ENCODE results near the gene CDKL2. TPM values are rescaled to one million over a fixed set of nuclear protein-coding genes. Genes with fewer than 3 reads are reported as not detected.
"Not testable (repeated sequence)": the region's sequence is repeated elsewhere in the genome, so short reads cannot be mapped to it uniquely, and the experiment has no call there.

The CDKL2 gene
- total RNA-seq: 0.13 and 0.39 TPM in 2 replicates

DNA sequence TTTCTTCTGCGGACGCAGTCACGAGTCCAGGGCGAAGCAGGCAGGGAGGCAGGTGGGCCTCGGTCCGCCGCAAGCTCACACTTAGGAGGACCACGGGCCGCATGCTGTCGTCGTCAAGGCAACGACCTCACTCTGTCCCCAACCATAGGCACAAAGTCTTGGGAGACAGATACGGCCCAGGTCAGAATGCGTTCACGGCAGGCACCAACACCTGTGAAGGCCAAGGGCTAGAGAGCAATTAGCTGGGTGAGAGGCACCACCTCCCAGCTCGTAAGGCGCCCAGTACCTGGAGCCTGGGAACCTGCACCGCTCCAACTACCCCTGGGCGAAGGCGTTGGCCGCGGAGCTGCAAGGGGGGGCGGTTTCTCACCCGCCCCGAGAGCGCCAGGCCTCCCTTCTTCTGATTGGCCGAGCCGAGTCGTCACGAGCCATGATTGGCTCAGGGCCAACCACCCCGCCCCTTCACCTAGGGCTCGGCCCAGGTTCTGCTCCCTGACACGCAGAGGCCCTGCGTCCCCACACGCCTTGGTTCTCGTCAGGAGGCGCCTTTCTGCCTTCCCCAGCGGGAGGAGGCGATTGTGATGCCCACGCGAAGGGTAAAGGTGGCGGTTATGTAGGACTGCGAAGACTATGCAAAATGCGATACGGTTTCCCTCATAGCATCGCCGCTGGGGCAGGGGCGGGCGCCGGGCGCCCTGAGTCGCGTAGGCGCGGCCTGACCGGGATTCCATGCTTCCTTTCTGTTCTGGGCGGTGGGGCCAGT is at the start of gene CDKL2:
Gene CDKL2 (minus strand): TSS at position 355 of the 763 bp plus-strand sequence. CDS start 4,540 bp downstream, outside the sequence.
- no peak for DNase-seq (ENCODE audit: low read depth, low spot score)

DNA sequence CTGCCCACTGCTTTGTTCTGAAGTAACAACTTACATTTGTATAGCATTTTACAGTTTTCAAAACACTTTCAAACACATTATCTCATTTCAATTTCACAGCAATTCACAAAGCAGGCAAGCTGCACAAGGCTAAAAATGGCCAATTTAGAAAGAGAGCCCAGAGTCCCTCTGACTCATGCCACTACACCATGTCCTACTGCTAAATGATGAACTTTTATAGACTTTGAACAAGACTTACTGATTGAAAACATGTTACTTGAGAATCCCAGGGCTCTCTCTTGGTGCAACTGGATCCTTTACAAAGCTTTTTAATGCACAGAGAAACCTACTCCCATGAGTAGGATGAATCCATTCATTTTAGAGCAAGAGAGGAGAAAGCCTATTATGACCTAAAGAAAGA is 48.6 kb upstream of the CDKL2 start:
- DNase-seq (ENCODE audit: low read depth, low spot score): no peak

DNA sequence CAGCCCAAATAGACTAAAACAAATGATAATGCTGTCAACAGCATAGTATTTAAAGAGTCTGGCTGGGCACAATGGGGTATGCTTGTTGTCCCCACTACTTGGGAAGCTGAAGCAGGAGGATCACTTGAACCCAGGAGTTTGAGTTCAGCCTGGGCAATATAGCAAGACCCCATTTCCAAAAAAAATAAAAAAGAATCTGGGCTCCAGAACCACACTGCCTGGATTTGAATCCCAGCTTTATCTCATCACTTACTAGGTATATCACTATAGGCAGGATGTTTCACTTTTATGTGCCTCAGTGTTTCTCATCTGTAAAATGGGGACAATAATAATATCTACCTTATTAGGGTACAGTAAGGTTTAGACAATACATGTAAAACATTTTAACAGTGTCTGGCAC is 48.1 kb upstream of the CDKL2 start:
- DNase-seq (ENCODE audit: low read depth, low spot score): no peak

DNA sequence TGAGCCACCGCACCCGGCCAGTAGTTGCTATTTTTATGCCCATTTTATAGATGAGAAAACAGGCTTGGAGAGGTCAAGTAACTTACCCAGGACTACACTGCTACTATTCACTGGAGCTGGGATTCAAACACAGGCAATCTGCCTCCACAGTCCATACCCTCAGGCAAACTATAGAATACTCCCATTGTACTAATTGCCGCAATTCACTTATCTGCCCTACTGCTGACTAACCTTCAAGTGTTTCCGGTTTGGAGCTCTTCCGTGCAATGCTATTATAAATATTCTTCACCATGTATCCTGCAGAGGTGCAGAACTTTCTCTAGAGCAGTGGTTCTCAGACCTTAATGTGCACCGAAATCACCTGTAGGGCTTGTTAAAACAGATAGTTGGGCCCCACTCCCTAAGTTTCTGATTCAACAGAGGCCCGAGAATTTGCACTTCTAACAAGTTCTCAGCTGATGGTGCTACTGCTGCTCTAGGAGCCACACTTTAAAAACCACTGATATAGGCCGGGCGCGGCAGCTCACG is 44.7 kb upstream of the CDKL2 start:
- no peak for DNase-seq (ENCODE audit: low read depth, low spot score)

DNA sequence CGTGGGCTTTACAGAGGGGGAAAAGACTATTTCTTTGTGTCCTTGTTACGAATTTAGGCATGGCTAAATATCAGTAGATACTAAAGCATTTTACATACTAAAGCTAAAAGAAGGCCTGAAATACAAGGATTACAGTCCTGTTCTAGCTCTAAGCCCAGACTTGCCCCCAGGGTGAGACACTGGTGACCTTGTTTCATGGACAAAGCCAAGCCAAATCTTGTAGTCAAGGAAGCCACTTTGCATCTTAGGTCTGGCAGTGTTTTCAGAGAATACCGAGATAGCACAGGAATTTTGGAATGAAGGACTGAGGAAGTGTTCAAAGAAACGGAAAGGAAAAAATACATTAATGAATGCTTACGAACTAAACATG is 43.6 kb upstream of the CDKL2 start:
- DNase-seq (ENCODE audit: low read depth, low spot score): no peak

DNA sequence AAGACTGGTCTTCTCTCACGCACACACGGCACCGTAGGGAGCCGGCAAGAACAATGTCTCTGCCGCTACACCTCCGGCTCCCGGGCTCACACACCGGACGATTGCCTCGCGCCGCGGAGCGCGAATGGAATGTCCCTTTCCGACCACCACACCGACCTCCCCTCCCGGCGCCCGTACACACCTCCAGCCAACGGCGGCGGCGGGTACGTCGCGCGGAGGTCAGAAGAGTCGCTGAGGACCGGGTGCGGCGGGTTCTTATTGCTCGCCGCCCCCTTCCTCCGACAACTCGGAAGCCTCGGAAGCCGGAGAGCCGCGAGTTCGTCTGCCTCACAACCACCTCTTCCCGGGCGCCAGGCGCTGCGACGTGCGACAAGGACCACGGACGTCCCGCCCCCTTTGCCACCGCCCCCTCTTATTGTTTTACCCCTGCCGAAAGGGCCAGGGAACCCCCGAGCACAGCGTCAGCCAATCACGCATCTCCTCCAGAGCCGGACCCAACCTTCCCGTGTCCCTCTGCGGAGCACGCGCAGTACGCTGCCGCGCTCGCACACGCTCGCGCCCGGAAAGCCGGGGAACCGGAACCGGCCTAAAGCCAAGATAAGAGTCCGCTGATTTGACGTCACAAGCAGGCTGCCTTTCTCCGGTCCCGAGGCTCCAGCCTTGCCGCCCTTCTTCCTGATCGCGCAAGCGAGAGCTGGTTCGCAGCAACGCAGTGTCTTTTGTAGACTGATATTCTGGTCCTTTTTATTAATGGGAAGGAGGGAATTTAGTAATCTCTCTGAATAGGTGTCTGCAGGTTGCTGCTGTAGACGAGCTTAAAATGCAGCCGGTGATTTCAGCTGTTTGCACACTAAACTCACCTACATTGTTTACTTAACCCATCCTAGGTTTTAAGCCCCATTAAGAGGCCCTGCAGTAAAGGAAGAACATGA is 43.0 kb upstream of the CDKL2 start, which contains the start of gene G3BP2:
Gene G3BP2 (minus strand): TSS at position 385 of the 932 bp plus-strand sequence. CDS start 11,386 bp downstream, outside the sequence.
- peak; percentile 95 for DNase-seq (ENCODE audit: low read depth, low spot score)

DNA sequence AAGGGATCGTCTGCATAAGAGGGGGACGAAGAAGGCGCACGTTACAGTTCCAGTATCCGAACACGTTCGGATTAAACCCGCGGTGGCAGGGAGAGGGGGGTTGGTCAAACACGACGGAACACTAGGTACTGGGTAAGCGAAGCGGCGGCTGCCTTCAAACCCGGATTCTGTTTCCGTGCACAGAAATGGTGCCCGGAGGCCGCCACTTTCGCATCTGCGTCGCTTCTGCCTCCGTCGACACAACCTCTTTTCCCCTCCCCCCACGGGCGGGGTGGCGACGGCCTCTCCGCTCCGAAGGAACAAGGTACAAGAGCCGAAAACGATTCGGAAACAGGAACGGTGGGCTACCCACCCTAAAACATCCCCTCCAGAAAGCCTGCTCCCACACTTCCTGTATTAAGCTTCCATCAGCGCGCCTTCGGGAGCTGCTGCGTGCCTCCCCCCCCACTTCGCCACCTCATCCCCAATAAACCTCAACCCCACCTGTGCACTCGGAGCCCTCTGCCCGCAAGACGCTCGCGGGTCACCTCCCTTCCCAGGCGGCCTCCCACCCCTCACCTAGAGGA is 42.2 kb upstream of the CDKL2 start:
- DNase-seq (ENCODE audit: low read depth, low spot score): no peak

DNA sequence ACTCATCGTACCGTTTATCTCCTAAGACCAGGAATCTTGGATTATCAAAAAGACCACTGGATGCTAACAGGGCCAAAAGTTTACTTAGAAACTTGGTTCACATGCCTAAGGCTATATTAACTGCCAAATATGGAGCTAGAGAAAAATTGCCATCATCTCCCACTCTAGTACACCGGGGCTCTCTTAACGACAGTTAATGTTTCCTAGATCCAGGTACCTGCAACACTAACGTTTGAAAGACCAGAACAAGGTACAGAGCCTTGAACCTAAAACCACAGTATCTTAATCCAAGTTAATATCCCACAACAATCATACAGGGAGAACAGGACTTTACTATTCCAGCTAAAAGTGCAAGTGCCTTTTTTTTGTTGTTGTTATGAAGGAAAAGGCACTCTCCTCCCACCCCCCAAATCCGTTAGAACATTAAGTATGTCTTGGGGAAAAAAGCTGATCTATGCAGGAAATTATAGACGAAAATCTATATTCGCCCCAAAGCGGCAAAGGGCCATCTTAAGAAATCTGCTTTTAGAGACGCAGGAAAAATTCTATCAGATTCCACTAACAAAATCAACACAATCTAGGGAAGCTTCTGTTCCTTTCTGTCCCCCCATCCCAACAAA is 41.6 kb upstream of the CDKL2 start:
- no peak for DNase-seq (ENCODE audit: low read depth, low spot score)

DNA sequence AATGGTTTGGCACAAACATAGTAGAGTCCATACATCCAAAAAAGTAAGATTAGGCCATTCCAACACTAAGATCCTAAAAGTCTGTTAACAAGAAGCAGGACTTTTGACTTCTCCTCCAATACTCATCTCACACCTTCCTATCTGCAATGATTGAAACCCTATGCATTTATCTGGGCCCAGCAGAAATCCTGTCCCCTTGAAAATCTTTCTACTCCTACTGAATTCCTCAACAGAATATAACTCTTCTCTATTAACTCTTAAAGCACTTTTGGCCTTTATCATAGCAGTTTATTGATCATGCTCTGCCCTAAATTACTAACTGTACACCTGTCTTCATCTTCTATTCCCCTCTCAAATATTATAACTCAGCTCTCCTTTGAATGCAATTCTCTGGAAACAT is 38.3 kb upstream of the CDKL2 start:
- DNase-seq (ENCODE audit: low read depth, low spot score): no peak

DNA sequence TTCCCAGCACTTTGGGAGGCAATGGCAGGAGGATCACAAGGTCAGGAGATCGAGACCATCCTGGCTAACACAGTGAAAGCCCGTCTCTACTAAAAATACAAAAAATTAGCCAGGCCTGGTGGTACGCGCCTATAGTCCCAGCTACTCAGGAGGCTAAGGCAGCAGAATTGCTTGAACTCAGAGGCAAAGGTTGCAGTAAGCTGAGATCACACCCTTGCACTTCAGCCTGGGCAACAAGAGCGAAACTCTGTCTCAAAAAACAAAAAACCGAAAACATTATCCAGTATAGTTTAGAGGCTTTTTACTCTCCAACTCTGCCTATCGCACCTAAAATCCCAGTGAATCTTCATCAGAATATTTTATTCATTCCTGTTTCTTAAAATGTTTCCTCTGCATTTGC is 37.3 kb upstream of the CDKL2 start:
- not testable (repeated sequence) for DNase-seq (ENCODE audit: low read depth, low spot score)

DNA sequence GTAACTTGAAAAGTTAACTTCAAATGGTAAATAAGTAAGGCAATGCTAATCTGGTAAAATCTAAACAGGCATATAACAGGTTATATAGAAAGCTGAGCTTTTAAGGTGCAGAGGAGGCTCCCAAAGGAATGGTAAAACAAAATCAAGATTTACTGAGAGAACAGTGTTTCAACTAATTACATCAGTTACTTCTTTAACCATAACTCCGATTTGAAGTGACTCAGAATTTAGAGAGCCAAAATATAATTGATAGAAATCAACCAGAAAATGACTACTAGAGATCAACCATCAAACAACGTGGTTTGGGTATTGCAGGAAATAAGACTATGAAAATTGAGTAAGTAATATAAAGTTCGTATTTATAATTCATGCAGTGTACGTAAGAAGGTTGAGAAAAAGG is 36.0 kb upstream of the CDKL2 start:
- DNase-seq (ENCODE audit: low read depth, low spot score): no peak

DNA sequence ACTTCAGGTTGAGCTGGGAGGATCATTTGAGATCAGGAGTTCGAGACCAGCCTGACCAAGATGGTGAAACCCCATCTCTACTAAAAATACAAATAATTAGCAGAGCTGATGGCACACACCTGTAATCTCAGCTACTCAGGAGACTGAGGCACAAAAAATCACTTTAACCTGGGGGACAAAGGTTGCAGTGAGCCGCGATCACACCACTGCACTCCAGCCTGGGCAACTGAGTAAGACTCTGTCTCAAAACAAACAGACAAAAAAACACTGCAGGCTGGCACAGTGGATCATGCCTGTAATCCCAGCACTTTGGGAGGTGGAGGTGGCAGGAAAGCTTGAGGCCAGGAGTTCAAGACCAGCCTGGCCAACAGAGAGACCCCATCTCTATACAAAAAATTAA is 34.3 kb upstream of the CDKL2 start:
- not testable (repeated sequence) for DNase-seq (ENCODE audit: low read depth, low spot score)

DNA sequence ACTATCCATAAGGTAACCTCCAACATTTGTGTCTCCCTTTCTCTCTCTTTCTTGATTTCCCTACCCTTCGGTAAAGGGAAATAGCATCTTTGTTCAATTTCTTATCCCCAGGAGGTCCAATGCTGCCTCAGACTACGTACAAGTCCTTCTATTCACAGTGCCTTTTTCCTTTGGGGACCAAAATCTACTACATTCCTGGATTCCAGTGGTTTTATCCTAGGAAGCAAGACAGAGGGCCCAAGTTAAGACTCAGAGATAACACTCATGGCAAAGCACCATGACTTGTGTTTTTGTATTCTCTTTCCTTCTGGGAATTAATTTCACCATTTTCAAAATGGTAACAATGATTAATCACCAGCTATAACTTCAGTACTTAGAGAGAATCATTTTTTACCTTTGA is 32.3 kb upstream of the CDKL2 start:
- no peak for DNase-seq (ENCODE audit: low read depth, low spot score)

DNA sequence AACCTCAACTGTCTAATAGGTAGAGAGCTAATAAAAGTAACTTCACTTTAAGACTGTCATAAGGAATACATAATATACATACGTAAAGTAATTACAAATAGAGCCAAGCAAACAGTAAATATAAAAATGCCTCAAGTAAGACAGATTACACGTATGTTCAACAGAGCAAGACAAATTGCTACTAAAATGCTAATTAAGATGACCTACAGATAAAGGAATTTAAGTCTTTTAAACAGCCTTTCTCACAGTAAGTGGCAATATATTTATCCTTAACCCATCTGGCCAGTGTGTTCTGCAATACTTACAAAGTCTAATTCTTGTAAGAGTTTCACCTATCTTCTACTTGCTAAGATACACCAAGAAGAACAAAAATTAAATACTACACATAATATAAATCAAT is 30.2 kb upstream of the CDKL2 start:
- no peak for DNase-seq (ENCODE audit: low read depth, low spot score)

DNA sequence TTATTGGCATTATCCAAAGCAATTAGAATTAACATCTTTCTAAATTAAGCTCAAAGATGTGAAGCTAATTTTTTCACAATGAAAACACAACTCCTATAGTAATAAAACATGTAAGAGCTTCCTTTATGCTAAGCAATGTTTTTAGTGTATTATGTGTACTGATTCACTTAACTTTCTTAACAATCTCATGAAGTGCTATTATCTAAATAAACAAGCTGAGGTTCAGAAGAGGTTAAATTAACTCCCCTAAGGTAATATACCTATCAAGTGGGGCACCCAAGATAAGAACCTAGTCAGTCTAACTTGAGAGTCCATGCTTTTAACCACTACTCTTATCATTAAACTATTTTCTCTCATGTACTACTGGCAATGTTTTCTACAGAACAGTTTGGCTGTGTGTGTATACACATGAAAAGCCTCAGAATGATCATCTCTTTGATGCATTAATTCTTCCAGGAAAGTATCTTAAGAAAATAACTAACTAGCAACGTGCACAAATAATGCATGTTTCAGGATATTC is 29.2 kb upstream of the CDKL2 start:
- no peak for DNase-seq (ENCODE audit: low read depth, low spot score)

DNA sequence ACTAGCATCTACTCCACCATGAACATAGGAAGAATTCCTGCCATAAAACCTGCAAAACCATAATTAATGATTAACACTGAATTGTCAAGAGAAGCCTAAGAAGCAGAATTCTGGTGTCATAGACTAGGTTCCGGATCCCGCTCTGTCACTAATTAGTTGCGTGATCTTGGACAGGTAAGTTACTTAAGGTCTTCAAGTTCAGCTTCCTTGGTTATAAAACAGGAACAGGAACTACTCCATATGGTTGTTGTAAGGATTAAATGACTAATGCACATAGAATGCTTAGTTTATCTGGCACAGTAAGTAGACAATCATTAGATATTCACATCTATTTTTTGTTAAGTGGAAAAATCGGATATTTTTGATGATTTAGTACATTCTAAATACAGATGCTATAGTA is 28.5 kb upstream of the CDKL2 start:
- no peak for DNase-seq (ENCODE audit: low read depth, low spot score)

DNA sequence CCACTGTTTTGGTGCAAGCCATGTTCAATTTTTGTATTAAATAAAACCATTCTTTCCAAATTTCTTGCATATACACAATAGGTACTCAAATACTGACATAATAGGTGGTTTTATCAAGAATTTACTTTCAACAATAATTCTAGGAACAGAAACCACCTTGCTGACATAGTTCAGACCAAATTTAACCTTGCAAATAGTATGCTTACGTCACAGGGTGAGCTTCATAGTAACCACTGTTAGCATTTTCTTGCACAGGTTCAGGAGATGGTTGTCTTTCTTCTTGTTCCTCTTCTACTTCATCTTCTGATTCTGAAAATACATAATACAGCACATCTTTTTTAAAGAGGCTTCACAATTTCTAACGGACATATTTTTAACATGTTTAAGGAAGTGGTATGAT is 25.2 kb upstream of the CDKL2 start:
- DNase-seq (ENCODE audit: low read depth, low spot score): no peak

DNA sequence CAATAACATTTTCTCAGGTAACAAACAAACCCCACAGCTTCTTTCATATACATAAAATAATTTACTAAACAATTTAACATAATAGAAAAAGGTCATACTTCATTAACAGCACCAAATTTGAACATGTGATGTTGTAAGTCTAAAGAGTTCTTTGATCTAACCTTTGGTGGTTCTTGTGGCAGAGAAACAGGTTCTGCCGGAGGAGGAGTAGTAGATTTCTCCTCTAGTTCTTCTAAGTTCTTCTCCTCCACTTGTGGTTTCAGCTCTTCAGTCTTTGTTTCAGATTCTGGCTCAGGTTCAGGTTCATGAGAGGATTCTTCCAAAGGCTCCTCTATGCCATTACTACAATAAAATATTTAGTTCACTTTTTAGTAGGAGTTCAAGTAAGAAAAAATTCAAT is 24.6 kb upstream of the CDKL2 start:
- DNase-seq (ENCODE audit: low read depth, low spot score): no peak

DNA sequence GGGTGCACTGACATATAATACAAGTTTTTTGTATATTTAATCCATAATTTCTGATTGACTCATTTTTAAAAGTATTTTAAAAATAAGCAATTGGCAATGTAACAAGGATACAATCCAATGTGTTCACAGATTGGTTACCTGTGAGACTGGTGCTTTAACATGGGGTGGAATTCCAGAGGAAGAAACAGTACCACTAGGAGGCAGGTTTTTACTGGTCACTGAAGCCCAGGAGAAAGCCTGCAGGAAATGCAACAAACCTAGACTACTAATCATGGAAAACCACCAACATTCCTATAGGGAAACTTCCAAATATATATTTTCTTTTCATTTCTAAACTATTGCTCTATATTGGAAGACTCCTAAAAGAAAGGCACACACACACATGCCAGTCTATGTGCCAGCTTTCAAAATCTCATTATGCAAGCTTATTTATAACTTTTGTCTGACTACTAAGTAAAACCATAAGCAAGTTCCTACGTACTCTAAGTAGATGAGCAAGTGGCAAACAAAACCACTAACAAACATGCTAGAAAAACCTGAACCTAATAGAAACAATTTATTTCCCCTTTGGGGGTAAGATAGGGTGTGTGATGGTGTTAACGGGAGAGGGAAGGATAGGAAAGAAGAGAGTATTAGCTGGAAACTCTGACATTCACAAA is 23.6 kb upstream of the CDKL2 start:
- DNase-seq (ENCODE audit: low read depth, low spot score): no peak

DNA sequence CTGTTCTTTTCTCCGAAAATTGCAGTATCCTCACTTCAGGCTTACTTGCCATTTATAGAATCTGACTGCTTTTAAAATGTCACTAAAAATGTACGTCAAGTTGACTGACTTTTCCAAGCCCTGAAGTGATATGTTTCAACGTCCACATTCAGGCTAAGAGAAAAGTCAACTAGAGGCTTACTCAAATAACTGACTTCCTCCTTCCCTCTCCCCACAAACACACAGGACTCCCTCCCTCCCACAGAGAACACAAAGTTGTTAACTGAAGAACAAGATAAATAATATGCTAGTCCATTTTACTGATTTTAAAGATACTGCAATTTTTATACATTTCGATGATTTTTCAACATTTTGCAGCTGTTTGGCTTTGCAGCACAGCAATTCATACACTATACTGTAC is 13.8 kb upstream of the CDKL2 start:
- no peak for DNase-seq (ENCODE audit: low read depth, low spot score)

DNA sequence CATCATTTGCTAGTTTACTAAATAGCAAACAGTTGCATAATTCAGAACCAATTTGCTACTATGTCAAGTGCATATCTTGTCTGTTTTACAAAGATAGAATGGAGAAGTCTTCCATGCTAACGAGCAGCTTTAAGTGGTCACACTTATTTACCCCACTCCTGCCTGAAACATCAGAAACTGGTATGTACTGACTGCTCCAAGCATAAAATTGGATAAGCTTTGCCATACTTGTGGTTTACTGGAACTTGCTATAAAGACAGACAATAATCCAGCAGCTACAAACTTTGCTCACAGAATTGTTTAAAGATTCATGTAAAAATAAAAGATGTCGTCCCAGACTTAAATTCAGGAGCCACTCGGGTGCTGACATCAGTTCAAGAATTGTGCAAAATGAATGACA is 13.3 kb upstream of the CDKL2 start:
- no peak for DNase-seq (ENCODE audit: low read depth, low spot score)
